ENCODE results near the gene CILP2. TPM values are rescaled to one million over a fixed set of nuclear protein-coding genes. Genes with fewer than 3 reads are reported as not detected.

The CILP2 gene
- total and polyA plus RNA-seq, 2 of the 8 experiments (the other 6 are each of a cell fraction or from before 2014, with no cell fraction given) = 4.4 to 5.8 TPM

GRCh38 chr19:19546751-19547162 is 8.7 kb downstream of the CILP2 start:
- Histone ChIP-seq H3K4me2 (ENCODE audit: insufficient read depth in 1 of 2, low read depth in 2 of 2, low read length in 2 of 2) (no peak overlapping the region), H2BK120ac (replicated peaks; ENCODE audit: low read depth, low read length) (no peak overlapping the region), H2BK20ac (ENCODE audit: low read length) (no peak overlapping the region), H3K36me3 (ENCODE audit: control insufficient read depth in 2 of 4, insufficient read depth in 4 of 4, low read length in 3 of 4) (no peaks in the 10 kb centered on the region), H3K23me2 (ENCODE audit: low read depth, low read length) (no peaks in the 10 kb centered on the region), H3K4me3 (ENCODE audit: extremely low read depth in 1 of 4, insufficient read depth in 2 of 4, low read depth in 3 of 4, low read length in 4 of 4) (no peak overlapping the region), H2BK5ac (ENCODE audit: low read depth, low read length) (no peak overlapping the region), H3K14ac (ENCODE audit: insufficient read length) (no peak overlapping the region), H3K23ac (ENCODE audit: insufficient read length) (no peak overlapping the region), H3K9ac (replicated peaks in 1 of 4; ENCODE audit: extremely low read depth in 1 of 4, low read depth in 3 of 4, low read length in 3 of 4) (no peak overlapping the region), H3K9me3 (ENCODE audit: insufficient read depth in 2 of 2, low read depth in 1 of 2, low read length in 1 of 2) (no peaks in the 10 kb centered on the region), H2BK12ac (ENCODE audit: low read depth, low read length) (no peak overlapping the region), H3K27me3 (replicated peaks in 1 of 4; ENCODE audit: control insufficient read depth in 3 of 4, extremely low read depth in 1 of 4, insufficient read depth in 3 of 4, low read length in 3 of 4) (no peaks in the 10 kb centered on the region; a peak in 1 of 7 replicates), H4K91ac (replicated peaks; ENCODE audit: insufficient read length, low read length) (no peak overlapping the region), H3K27ac (ENCODE audit: low read depth, low read length) (no peak overlapping the region), H3K79me2 (ENCODE audit: control insufficient read depth in 1 of 2, insufficient read depth in 2 of 2, low read length in 2 of 2) (no peaks in the 10 kb centered on the region), H3K18ac (ENCODE audit: extremely low read depth, low read length) (no peak overlapping the region), H3K4me1 (replicated peaks in 1 of 4; ENCODE audit: control insufficient read depth in 3 of 4, insufficient read depth in 4 of 4, low read length in 3 of 4) (no peaks in the 10 kb centered on the region; a peak in 3 of 7 replicates), H2BK15ac (ENCODE audit: low read length) (no peak overlapping the region), H3K56ac (replicated peaks; ENCODE audit: insufficient read length, low read depth, low read length) (no peak overlapping the region), H2AFZ (ENCODE audit: low read length) (no peak overlapping the region), H3K79me1 (ENCODE audit: low read depth, low read length) (no peaks in the 10 kb centered on the region), H3K4ac (replicated peaks; ENCODE audit: insufficient read length, low read depth, low read length) (no peak overlapping the region), H2AK5ac (ENCODE audit: low read depth, low read length) (no peak overlapping the region), H4K20me1 (replicated peaks in 1 of 2; ENCODE audit: control insufficient read depth in 1 of 2, insufficient read depth in 2 of 2, low read length in 2 of 2) (no peaks in the 10 kb centered on the region), H4K8ac (ENCODE audit: extremely low read depth, insufficient read depth, low read length) (no peak overlapping the region), H4K5ac (ENCODE audit: insufficient read length, low read depth, low read length) (no peak overlapping the region)
- FAIRE-seq (no peak), DNase-seq (ENCODE audit: low read depth in 1 of 2, low spot score in 2 of 2) (no peak)
- POLR2A ChIA-PET (ENCODE audit: partially characterized antibody) = interaction anchor here (0.8 to 2.3 kb wide), 3 partner anchors 13 to 14 kb away, joined by 3 to 7 read pairs (median 7); no protein-coding TSS in a partner anchor
- WGBS, 2 experiments (ENCODE audit: extremely low coverage in 1 of 2, insufficient coverage in 1 of 2, insufficient read length in 1 of 2, insufficient replicate concordance in 2 of 2, low coverage in 1 of 2, low lambda C conversion rate in 2 of 2, missing lambda C conversion rate in 1 of 2) = 90% methylated on average over 8 of the region's 19 CpGs; no CpG with 5 or more reads in 1 of the 2 experiments
- CTCF ChIA-PET (ENCODE audit: partially characterized antibody) = interaction anchor here (1.1 to 15.7 kb wide), 5 partner anchors 11 to 97 kb away, joined by 3 to 223 read pairs (median 4); partner anchors contain the start of gene GMIP
- TF ChIP-seq JUND (IDR thresholded peaks at IDR 0.05; ENCODE audit: low read length) (no peak), HDAC2 (IDR thresholded peaks at IDR 0.05; ENCODE audit: borderline replicate concordance in 1 of 2, low read depth in 2 of 2, low read length in 2 of 2) (no peak), NANOG (IDR thresholded peaks at IDR 0.05; ENCODE audit: insufficient read depth, low read depth, low read length, poor library complexity, severe bottlenecking) (no peak), RFX5 (IDR thresholded peaks at IDR 0.05; ENCODE audit: borderline replicate concordance, low read depth, low read length) (no peak), TAF7 (optimal IDR thresholded peaks at IDR 0.05; ENCODE audit: borderline replicate concordance, low read depth, low read length) (no peak), ASH2L (IDR thresholded peaks at IDR 0.05; ENCODE audit: low read length) (no peak), SP1 (IDR thresholded peaks at IDR 0.05; ENCODE audit: low read depth, low read length) (no peak), PHF8 (conservative IDR thresholded peaks at IDR 0.05; ENCODE audit: low read depth, low read length) (no peak), HDAC6 (IDR thresholded peaks at IDR 0.05; ENCODE audit: low read depth, low read length) (no peak), FOSL1 (IDR thresholded peaks at IDR 0.05; ENCODE audit: insufficient read depth, low read depth, low read length) (no peak), TAF1 (IDR thresholded peaks at IDR 0.05; ENCODE audit: low read depth, low read length) (no peak)
- TF ChIP-seq, protein P1, sequence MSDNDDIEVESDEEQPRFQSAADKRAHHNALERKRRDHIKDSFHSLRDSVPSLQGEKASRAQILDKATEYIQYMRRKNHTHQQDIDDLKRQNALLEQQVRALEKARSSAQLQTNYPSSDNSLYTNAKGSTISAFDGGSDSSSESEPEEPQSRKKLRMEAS (IDR thresholded peaks at IDR 0.05) = no peak
- TF ChIP-seq, protein P2, sequence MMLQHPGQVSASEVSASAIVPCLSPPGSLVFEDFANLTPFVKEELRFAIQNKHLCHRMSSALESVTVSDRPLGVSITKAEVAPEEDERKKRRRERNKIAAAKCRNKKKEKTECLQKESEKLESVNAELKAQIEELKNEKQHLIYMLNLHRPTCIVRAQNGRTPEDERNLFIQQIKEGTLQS (IDR thresholded peaks at IDR 0.05; ENCODE audit: insufficient read depth, low read depth, low read length) = no peak

Data from H1 (cell line).